C4-2B (cell line): ENCODE results near the gene RALB.

Experiments used
- CTCF ChIP-seq: fragments of 450-650 bp; conservative IDR thresholded peaks from 2 replicates; pipeline ENCODE4 v1.5.1; 2017; ENCODE audit warnings: mild to moderate bottlenecking
- ZFX ChIP-seq: fragments of 450-650 bp; IDR thresholded peaks from 2 replicates; pipeline ENCODE4 v1.6.1; 2017

DNA sequence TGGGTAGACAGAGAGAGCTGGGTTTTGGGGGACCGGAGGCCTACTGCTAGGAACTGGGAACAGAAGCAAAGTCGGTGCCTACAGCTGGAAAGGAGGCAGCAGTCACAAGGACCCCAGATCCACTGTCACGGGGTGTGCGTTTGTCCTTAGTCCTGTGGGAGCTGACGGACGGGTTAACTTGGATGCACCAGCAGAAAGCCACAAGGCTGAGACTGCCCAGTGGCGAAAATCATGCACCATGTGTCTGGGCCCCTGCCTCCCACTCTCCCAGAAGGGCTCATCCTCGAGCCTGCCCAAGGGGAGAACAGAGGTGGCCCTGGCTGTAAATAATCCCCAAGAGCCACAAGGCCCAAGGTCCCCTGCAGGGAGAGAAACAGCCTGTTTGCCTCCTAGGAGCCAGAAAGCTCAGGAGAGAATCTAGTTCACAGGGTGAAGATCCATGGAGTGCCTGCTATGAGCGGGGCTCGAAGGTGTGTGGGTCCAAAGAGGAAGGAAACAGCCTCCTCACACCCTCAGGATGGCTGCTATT is 11.7 kb upstream of the RALB start:
- TF ChIP-seq CTCF (no peak), ZFX (no peak)
